PC-3 (cell line): Measurements from ENCODE around the gene TAF9. TPM values are rescaled to one million over a fixed set of nuclear protein-coding genes. Genes with fewer than 3 reads are reported as not detected.

Source experiments
- ATAC-seq: fragments of 200-7000 bp; cut with Tn5 transposase; 2 replicates; pipeline ENCODE4 v1.9.1; 2020; ENCODE audit warnings: mild to moderate bottlenecking, moderate library complexity
- BruUV-seq: library from RNA; stranded (reverse); fragments of 400-500 nt; replicated peaks from 2 replicates; lab custom pipeline; 2021; lab: Mats Ljungman, UMichigan
- CTCF ChIA-PET: fragments of 300-600 bp; sonication (Branson Sonifier 250); formaldehyde crosslinking; loops from one replicate; lab custom pipeline; 2022; ENCODE audit warnings: antibody characterized with exemption; lab: Charles Lee
- POLR2A ChIA-PET: fragments of 300-600 bp; sonication (Branson Sonifier 250); formaldehyde crosslinking; loops from one replicate; lab custom pipeline; 2022; ENCODE audit warnings: antibody characterized with exemption; ENCODE audit not compliant: unreplicated experiment; lab: Charles Lee
- DNase-seq: peaks from one replicate; pipeline ENCODE4 v3.0.0-alpha.2; 2015
- H2AFZ ChIP-seq: fragments of 300-600 bp; sonication (generic); 2 replicates; pipeline ENCODE4 v1.6.0; 2016; ENCODE audit warnings: antibody characterized with exemption, low read length
- H3F3A ChIP-seq: fragments of 300-600 bp; sonication (generic); one replicate; pipeline ENCODE4 v1.6.0; 2017; ENCODE audit warnings: antibody characterized with exemption, low read length, control low read depth, mild to moderate bottlenecking; ENCODE audit not compliant: unreplicated experiment
- H3K27ac ChIP-seq: fragments of 300-600 bp; sonication (generic); 2 replicates; pipeline ENCODE4 v1.5.1; 2016; ENCODE audit warnings: mild to moderate bottlenecking, low read length
- H3K27me3 ChIP-seq: fragments of 300-600 bp; sonication (generic); 2 replicates; pipeline ENCODE4 v1.6.1; 2016; ENCODE audit warnings: low read length, mixed read lengths
- H3K36me3 ChIP-seq: fragments of 300-600 bp; sonication (generic); 2 replicates; pipeline ENCODE4 v1.6.1; 2016; ENCODE audit warnings: low read depth, mixed run types, low read length, mixed read lengths
- H3K4me1 ChIP-seq: fragments of 300-600 bp; sonication (generic); 2 replicates; pipeline ENCODE4 v1.5.1; 2016; ENCODE audit warnings: low read length; ENCODE audit not compliant: insufficient read depth
- H3K4me2 ChIP-seq: fragments of 300-600 bp; sonication (generic); 2 replicates; pipeline ENCODE4 v1.6.0; 2016; ENCODE audit warnings: low read length
- H3K4me3 ChIP-seq: fragments of 300-600 bp; sonication (generic); 2 replicates; pipeline ENCODE4 v1.5.1; 2016; ENCODE audit warnings: mild to moderate bottlenecking, low read length, mixed read lengths
- H3K79me2 ChIP-seq: fragments of 300-600 bp; sonication (generic); 2 replicates; pipeline ENCODE4 v1.6.1; 2017; ENCODE audit warnings: low read length, mixed read lengths
- H3K9ac ChIP-seq: fragments of 300-600 bp; sonication (generic); 2 replicates; pipeline ENCODE4 v1.6.0; 2016; ENCODE audit warnings: mild to moderate bottlenecking, low read length
- H3K9me2 ChIP-seq: fragments of 300-600 bp; sonication (generic); replicated peaks from 2 replicates; pipeline ENCODE4 v1.6.1; 2016; ENCODE audit warnings: mixed run types, low read length, mixed read lengths
- H3K9me3 ChIP-seq: fragments of 300-600 bp; sonication (generic); 2 replicates; pipeline ENCODE4 v1.6.1; 2016; ENCODE audit warnings: low read length, mixed read lengths
- H4K20me1 ChIP-seq: fragments of 300-600 bp; sonication (generic); 2 replicates; pipeline ENCODE4 v1.6.1; 2016; ENCODE audit warnings: low read length, mixed read lengths
- EZH2 ChIP-seq: fragments of 300-600 bp; sonication (generic); IDR thresholded peaks from one replicate; pipeline ENCODE4 v1.6.1; 2017; ENCODE audit warnings: antibody characterized with exemption, mild to moderate bottlenecking, low read length; ENCODE audit not compliant: unreplicated experiment
- EZH2phosphoT487 ChIP-seq: fragments of 300-600 bp; sonication (generic); IDR thresholded peaks from 2 replicates; pipeline ENCODE4 v1.6.1; 2018; ENCODE audit warnings: mild to moderate bottlenecking, antibody characterized with exemption, low read length, borderline replicate concordance
- intact Hi-C: fragments of 100-400 bp; cut with micrococcal nuclease; formaldehyde crosslinking; loops from 2 replicates; pipeline ENCODE4 v1.9.0; 2023
- total RNA-seq: library from RNA; depleted of rRNA; stranded (reverse); fragments of >200 nt; gene quantifications from 2 replicates; pipeline ENCODE4 v1.2.3, GENCODE V29; 2014
- TF ChIP-seq, protein P1 (sequence below): fragments of 300-600 bp; sonication (generic); conservative IDR thresholded peaks from 2 replicates; pipeline ENCODE4 v1.5.1; 2017; ENCODE audit warnings: antibody characterized with exemption, low read depth, mild to moderate bottlenecking, low read length

Gene TAF9
- total RNA-seq, 1 experiment from 2014 or later: 61.3 TPM

DNA sequence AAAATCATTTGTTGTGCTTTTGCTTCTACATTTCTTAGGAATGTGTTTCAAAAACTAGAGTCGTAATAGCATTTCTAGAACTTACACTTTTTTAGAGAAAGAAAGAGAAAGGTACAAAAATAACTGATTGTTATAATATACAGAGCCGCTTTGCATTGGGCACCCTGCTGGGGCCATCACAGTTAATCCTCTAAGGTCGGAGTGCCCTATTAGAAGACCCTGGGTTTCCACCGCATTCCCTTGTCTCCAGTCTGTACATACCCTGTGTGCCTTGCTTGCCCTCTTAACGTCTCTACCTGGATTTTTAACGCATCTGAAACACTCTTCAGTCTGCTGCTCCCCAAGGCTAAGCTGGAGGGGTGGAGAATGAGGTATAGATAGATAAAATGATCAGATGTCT lies 46.9 kb upstream of the TAF9 start:
- no TSS peak for BruUV-seq
- H3K79me2 ChIP-seq: peaks cover 39% of the 10 kb centered on the region
- peak overlapping the region; percentile 83 for H3K27ac ChIP-seq
- peak overlapping the region; percentile 95 for H3K4me2 ChIP-seq
- no peaks in the 10 kb centered on the region for H3K27me3 ChIP-seq
- DNase-seq: no peak
- peak overlapping the region; percentile 85 for H3K4me3 ChIP-seq
- TF ChIP-seq EZH2 (no peak), EZH2phosphoT487 (no peak)
- TF ChIP-seq, protein P1, sequence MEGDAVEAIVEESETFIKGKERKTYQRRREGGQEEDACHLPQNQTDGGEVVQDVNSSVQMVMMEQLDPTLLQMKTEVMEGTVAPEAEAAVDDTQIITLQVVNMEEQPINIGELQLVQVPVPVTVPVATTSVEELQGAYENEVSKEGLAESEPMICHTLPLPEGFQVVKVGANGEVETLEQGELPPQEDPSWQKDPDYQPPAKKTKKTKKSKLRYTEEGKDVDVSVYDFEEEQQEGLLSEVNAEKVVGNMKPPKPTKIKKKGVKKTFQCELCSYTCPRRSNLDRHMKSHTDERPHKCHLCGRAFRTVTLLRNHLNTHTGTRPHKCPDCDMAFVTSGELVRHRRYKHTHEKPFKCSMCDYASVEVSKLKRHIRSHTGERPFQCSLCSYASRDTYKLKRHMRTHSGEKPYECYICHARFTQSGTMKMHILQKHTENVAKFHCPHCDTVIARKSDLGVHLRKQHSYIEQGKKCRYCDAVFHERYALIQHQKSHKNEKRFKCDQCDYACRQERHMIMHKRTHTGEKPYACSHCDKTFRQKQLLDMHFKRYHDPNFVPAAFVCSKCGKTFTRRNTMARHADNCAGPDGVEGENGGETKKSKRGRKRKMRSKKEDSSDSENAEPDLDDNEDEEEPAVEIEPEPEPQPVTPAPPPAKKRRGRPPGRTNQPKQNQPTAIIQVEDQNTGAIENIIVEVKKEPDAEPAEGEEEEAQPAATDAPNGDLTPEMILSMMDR: no peak
- peaks cover 11% of the 10 kb centered on the region; the same call in 1 of the 2 replicates for H3K36me3 ChIP-seq
- no peaks in the 10 kb centered on the region for H3K9me2 ChIP-seq
- no peaks in the 10 kb centered on the region for H4K20me1 ChIP-seq
- no peak for ATAC-seq
- H2AFZ ChIP-seq: peak overlapping the region; percentile 93
- H3K9ac ChIP-seq: peak overlapping the region; percentile 88
- intact Hi-C loops: no loop called here
- H3K4me1 ChIP-seq: peaks cover 7% of the 10 kb centered on the region; the same call in 1 of the 2 replicates
- CTCF ChIA-PET: no interaction called here
- POLR2A ChIA-PET: no interaction called here
- H3F3A ChIP-seq: no peaks in the 10 kb centered on the region
- no peaks in the 10 kb centered on the region for H3K9me3 ChIP-seq

DNA sequence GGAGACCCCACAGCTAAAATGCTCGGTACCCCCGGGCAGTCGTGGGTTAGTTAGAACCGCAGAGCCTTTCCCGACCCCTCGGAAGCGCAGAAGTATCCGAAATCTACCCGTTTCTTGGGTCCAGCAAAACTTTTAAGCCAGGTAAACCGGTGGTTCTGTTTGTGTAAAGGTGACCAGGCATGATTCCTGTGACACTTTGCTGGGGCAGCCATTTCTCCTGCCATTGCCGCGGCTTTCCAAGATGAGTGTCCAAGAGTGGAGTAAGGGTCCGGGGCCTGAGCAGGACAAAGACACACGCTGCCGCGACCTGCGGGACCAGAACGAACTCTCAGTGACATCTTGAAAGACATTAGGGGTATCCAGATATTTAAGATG lies 46.3 kb upstream of the TAF9 start:
- Histone ChIP-seq H4K20me1 (no peaks in the 10 kb centered on the region), H2AFZ (peak overlapping the region; percentile 93), H3K9me2 (no peaks in the 10 kb centered on the region), H3K9me3 (no peaks in the 10 kb centered on the region), H3K36me3 (peaks cover 11% of the 10 kb centered on the region; the same call in 1 of the 2 replicates), H3K4me1 (peaks cover 7% of the 10 kb centered on the region; the same call in 1 of the 2 replicates), H3K9ac (peak overlapping the region; percentile 88), H3K4me3 (peak overlapping the region; percentile 85), H3F3A (no peaks in the 10 kb centered on the region), H3K79me2 (peaks cover 37% of the 10 kb centered on the region), H3K27me3 (no peaks in the 10 kb centered on the region), H3K27ac (peak overlapping the region; percentile 83), H3K4me2 (peak overlapping the region; percentile 95)
- CTCF ChIA-PET: no interaction called here
- TF ChIP-seq EZH2phosphoT487 (no peak), EZH2 (no peak)
- TF ChIP-seq, protein P1: no peak
- intact Hi-C loops: loop anchor here (1.0 kb wide), 1 partner anchor 78 kb away; no protein-coding TSS in a partner anchor
- BruUV-seq: TSS peak; percentile 68
- DNase-seq (peak; percentile 27), ATAC-seq (peak; percentile 19)
- POLR2A ChIA-PET: no interaction called here

DNA sequence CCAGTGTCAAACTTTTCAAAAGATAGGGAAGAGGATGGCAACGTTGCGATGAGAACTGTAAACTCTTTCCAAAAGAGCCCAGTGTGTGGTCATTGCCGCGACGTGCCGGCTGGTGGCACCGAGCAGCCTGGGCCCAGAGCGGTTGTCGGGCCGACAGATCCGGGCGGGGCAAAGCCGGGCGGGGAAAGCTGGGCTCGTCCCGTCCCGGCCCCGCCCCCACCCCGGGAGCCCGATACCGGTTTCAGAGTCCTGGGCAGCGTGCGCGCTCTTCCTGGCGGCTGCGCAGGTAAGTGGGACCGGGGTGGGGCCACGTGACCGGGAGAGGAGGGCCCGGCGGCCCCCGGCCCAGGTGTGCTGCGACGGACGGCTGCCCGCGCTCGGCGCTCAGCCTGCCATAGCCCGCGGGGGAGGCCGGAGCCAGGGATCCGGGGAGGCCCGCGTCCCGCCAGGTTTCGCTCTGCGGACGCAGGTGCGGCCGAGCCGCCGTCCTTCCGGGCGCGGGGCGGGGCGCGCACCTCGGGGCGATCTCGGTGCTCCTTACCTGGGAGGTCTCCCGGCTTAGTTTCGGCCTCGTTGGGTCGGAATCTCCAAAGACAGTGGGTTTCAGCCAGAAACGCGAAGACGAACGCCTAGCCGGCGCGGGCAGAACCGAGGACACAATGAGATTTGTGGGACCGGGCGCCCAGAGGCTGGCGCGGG lies 45.7 kb upstream of the TAF9 start, which contains the start of gene MARVELD2:
MARVELD2 (plus strand) TSS at position 232 of the 699 bp plus-strand sequence. CDS start 4,270 bp downstream, outside the sequence.
- no TSS peak for BruUV-seq

More for the DNA sequence above, 45.7 kb upstream of the TAF9 start, which contains the start of gene MARVELD2:
- Histone ChIP-seq H3K27me3 (no peaks in the 10 kb centered on the region), H2AFZ (peak within 1 kb of the TSS; percentile 93), H3K36me3 (peaks cover 8% of the 10 kb centered on the region; the same call in 1 of the 2 replicates), H3K27ac (peak within 1 kb of the TSS; percentile 83), H3K79me2 (peaks cover 32% of the 10 kb centered on the region), H3K4me2 (peak within 1 kb of the TSS; percentile 95), H3F3A (no peaks in the 10 kb centered on the region), H3K4me1 (peaks cover 7% of the 10 kb centered on the region; the same call in 1 of the 2 replicates), H3K9me3 (no peaks in the 10 kb centered on the region), H3K9me2 (no peaks in the 10 kb centered on the region), H4K20me1 (no peaks in the 10 kb centered on the region), H3K9ac (peak within 1 kb of the TSS; percentile 88), H3K4me3 (peak within 1 kb of the TSS; percentile 85)
- intact Hi-C loops: loop anchor here (1.0 kb wide), 1 partner anchor 78 kb away; no protein-coding TSS in a partner anchor
- CTCF ChIA-PET: interaction anchor here (0.6 kb wide), 1 partner anchor 17 kb away, joined by 11 read pairs; no protein-coding TSS in a partner anchor
- POLR2A ChIA-PET: interaction anchor here (0.6 kb wide), 1 partner anchor 25 kb away, joined by 12 read pairs; no protein-coding TSS in a partner anchor
- TF ChIP-seq EZH2: no peak
- TF ChIP-seq, protein P1: peak; percentile 55
- ATAC-seq (peak; percentile 95), DNase-seq (peak; percentile 90)
